HAP-1 (cell line): ENCODE data around the gene MS4A6A.
"Not testable (repeated sequence)": the region's sequence is repeated elsewhere in the genome, so short reads cannot be mapped to it uniquely, and the experiment has no call there.

Experiments used
- DNase-seq, 2 experiments: peaks; one replicate each; pipeline ENCODE4 v3.0.0-alpha.2; 2016 to 2020; ENCODE audit warnings: low spot score in 2 of 2
- H3K27me3 ChIP-seq: fragments of 250-450 bp; sonication (Bioruptor Pico); 2 replicates; pipeline ENCODE4 v1.5.1; 2020; ENCODE audit warnings: low read depth, mild to moderate bottlenecking, moderate library complexity
- H3K36me3 ChIP-seq: fragments of 250-450 bp; sonication (Bioruptor Pico); replicated peaks from 2 replicates; pipeline ENCODE4 v1.5.1; 2020; ENCODE audit warnings: mild to moderate bottlenecking
- H3K4me1 ChIP-seq: fragments of 250-450 bp; sonication (Bioruptor Pico); 2 replicates; pipeline ENCODE4 v1.5.1; 2020; ENCODE audit warnings: mild to moderate bottlenecking
- H3K4me3 ChIP-seq: fragments of 250-450 bp; sonication (Bioruptor Pico); 2 replicates; pipeline ENCODE4 v1.5.1; 2020; ENCODE audit warnings: mild to moderate bottlenecking, moderate library complexity
- H3K9me3 ChIP-seq: fragments of 250-450 bp; sonication (Bioruptor Pico); 2 replicates; pipeline ENCODE4 v1.5.1; 2020; ENCODE audit warnings: mild to moderate bottlenecking, moderate library complexity
- in situ Hi-C: fragments of 300-500 bp; cut with MboI; formaldehyde crosslinking; loops from 3 replicates; pipeline ENCODE4 v1.14.3; 2020; ENCODE audit warnings: low sequenced_read_pairs, inconsistent platforms, mixed read lengths

The MS4A6A gene

GRCh38 chr11:60130496-60130895, 52.4 kb downstream of the MS4A6A start:
- Histone ChIP-seq H3K4me1 (peaks cover 35% of the 10 kb centered on the region), H3K36me3 (no peaks in the 10 kb centered on the region), H3K4me3 (no peak overlapping the region), H3K9me3 (peaks cover 3% of the 10 kb centered on the region; the same call in 1 of the 2 replicates), H3K27me3 (no peaks in the 10 kb centered on the region)
- in situ Hi-C loops: loop anchor here (10.0 kb wide), 1 partner anchor 306 kb away; no protein-coding TSS in a partner anchor
- DNase-seq: peak; percentile 81 to 91

DNA sequence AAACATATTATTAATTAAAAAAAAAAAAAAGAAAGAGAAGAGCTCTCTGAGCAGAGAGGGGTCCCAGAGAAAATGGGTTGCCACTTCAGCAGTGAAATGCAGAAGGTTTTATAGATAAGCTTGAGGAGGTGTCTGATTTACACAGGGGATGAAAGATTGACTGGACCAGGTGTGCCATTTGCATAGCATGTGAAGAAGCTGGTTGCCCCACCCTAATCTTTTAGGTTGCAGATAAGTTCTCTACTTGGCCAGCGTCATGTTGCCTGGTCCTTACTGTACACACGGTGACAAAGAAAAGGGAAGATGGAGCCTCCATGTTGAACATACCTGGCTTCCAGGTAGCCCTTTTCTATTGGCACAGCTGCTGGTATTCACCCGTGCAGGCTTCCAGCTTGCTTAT, 53.0 kb downstream of the MS4A6A start:
- peaks cover 3% of the 10 kb centered on the region; the same call in 1 of the 2 replicates for H3K9me3 ChIP-seq
- H3K4me1 ChIP-seq: peaks cover 41% of the 10 kb centered on the region
- H3K27me3 ChIP-seq: no peaks in the 10 kb centered on the region
- H3K36me3 ChIP-seq: no peaks in the 10 kb centered on the region
- no peak overlapping the region for H3K4me3 ChIP-seq
- in situ Hi-C loops: loop anchor here (10.0 kb wide), 1 partner anchor 305 kb away; no protein-coding TSS in a partner anchor
- no peak for DNase-seq

GRCh38 chr11:60128866-60129265, 54.0 kb downstream of the MS4A6A start:
- H3K27me3 ChIP-seq, H3K36me3 ChIP-seq, H3K4me3 ChIP-seq, H3K9me3 ChIP-seq, in situ Hi-C loops: not testable (repeated sequence)
- peak in 1 of 2 experiments; percentile 20 for DNase-seq
- H3K4me1 ChIP-seq: peaks cover 51% of the 10 kb centered on the region

DNA sequence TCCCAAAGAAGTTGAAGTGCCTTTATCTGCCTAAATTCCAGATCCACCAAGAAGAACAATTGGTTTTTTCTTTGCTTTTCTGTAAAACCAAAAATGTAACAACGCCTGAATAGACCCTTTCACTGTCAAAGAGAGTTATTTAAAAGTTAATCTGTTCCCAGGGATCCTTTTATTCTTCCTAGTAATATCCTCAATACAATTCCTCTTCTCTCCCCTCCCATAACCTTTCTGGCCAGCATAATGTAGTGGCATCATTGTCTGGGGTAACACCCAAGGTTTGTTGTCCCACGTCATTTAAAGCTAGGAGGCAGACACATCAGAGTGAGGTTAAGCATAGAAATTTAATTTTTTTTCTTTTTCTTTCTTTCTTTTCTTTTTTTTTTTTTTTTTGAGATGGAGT, 54.5 kb downstream of the MS4A6A start:
- Histone ChIP-seq H3K36me3 (no peaks in the 10 kb centered on the region), H3K9me3 (no peaks in the 10 kb centered on the region), H3K4me3 (no peak overlapping the region), H3K4me1 (peaks cover 56% of the 10 kb centered on the region), H3K27me3 (no peaks in the 10 kb centered on the region)
- DNase-seq: peak; percentile 75 to 100
- in situ Hi-C loops: no loop called here

- Histone ChIP-seq H3K4me1 (peaks cover 66% of the 10 kb centered on the region), H3K27me3 (no peaks in the 10 kb centered on the region), H3K9me3 (no peaks in the 10 kb centered on the region), H3K36me3 (no peaks in the 10 kb centered on the region), H3K4me3 (no peak overlapping the region)
- peak; percentile 79 to 97 for DNase-seq
- in situ Hi-C loops: no loop called here
Observed at GRCh38 chr11:60127311-60127811, 55.5 kb downstream of the MS4A6A start.

- in situ Hi-C loops: no loop called here
- H3K4me1 ChIP-seq: peaks cover 79% of the 10 kb centered on the region
- DNase-seq: peak; percentile 35
- no peaks in the 10 kb centered on the region for H3K27me3 ChIP-seq
- no peak overlapping the region for H3K4me3 ChIP-seq
- H3K9me3 ChIP-seq: no peaks in the 10 kb centered on the region
- H3K36me3 ChIP-seq: no peaks in the 10 kb centered on the region
Observed at GRCh38 chr11:60125956-60126585, 56.8 kb downstream of the MS4A6A start.

- peak in 1 of 2 experiments; percentile 13 for DNase-seq
- Histone ChIP-seq H3K9me3 (no peaks in the 10 kb centered on the region), H3K4me1 (peaks cover 84% of the 10 kb centered on the region), H3K4me3 (no peak overlapping the region), H3K36me3 (no peaks in the 10 kb centered on the region), H3K27me3 (no peaks in the 10 kb centered on the region)
- in situ Hi-C loops: loop anchor here (25.0 kb wide), 2 partner anchors 563 to 787 kb away; partner anchors contain the start of genes PRPF19, TMEM109 and TMEM132A
Observed at GRCh38 chr11:60124802-60125432, 58.0 kb downstream of the MS4A6A start.
